HEK293T (cell line): Measurements from ENCODE around the gene CHKA.

Source experiments
- ARNT ChIP-seq: fragments of 450-650 bp; IDR thresholded peaks from 2 replicates; pipeline ENCODE4 v1.6.1; 2017; ENCODE audit warnings: mild to moderate bottlenecking
- BHLHE40 ChIP-seq: fragments of 450-650 bp; IDR thresholded peaks from 2 replicates; pipeline ENCODE4 v1.6.1; 2016; ENCODE audit warnings: mild to moderate bottlenecking, moderate library complexity, borderline replicate concordance
- ELF4 ChIP-seq: fragments of 450-650 bp; IDR thresholded peaks from 2 replicates; pipeline ENCODE4 v1.6.1; 2017; ENCODE audit warnings: antibody characterized with exemption
- FOXA1 ChIP-seq: fragments of 450-650 bp; IDR thresholded peaks from 2 replicates; pipeline ENCODE4 v1.6.1; 2016; ENCODE audit warnings: mild to moderate bottlenecking
- FOXK2 ChIP-seq: fragments of 450-650 bp; IDR thresholded peaks from 2 replicates; pipeline ENCODE4 v1.6.1; 2016; ENCODE audit warnings: mild to moderate bottlenecking
- FOXM1 ChIP-seq: fragments of 450-650 bp; IDR thresholded peaks from 2 replicates; pipeline ENCODE4 v1.6.1; 2017; ENCODE audit warnings: mild to moderate bottlenecking, borderline replicate concordance
- NFRKB ChIP-seq: fragments of 450-650 bp; IDR thresholded peaks from 2 replicates; pipeline ENCODE4 v1.6.1; 2016; ENCODE audit warnings: mild to moderate bottlenecking, moderate library complexity
- SP1 ChIP-seq: fragments of 450-650 bp; IDR thresholded peaks from 2 replicates; pipeline ENCODE4 v1.6.1; 2017
- SUZ12 ChIP-seq: fragments of 450-650 bp; IDR thresholded peaks from 2 replicates; pipeline ENCODE4 v1.6.1; 2016; ENCODE audit warnings: mild to moderate bottlenecking
- TARDBP ChIP-seq: fragments of 450-650 bp; IDR thresholded peaks from 2 replicates; pipeline ENCODE4 v1.6.1; 2016

- TF ChIP-seq SP1 (no peak), FOXK2 (no peak), ARNT (no peak), SUZ12 (no peak), BHLHE40 (no peak), TARDBP (no peak), FOXA1 (no peak), ELF4 (no peak), FOXM1 (no peak), NFRKB (no peak)
Measured at GRCh38 chr11:68164437-68164836, 43.2 kb upstream of the CHKA start.
